ENCODE measurements around the gene RAG2.

DNA sequence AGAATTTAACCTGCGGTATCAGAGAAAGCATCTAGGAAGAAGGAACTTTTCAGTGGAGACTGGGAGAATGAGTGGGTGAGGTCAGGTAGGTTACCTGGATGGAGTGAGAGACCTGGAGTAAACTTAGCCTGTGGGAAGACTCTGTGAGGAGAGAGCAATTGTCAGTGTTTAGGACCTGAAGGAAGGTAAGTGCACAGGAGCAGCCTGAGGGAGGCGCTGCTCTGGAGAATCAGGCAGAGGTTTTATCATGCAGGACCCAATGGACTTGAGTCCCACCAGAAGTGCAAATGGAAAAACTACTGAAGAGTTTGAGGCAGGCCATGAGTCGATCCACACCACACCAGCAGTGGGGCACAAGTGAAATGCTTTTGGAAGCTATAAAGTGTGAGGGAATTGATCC, 14.4 kb downstream of the RAG2 start:
- TF ChIP-seq CTCF (conservative IDR thresholded peaks at IDR 0.05 in 1 of 2, IDR thresholded peaks at IDR 0.05 in 1 of 2; ENCODE audit: extremely low read depth in 1 of 2, insufficient read depth in 1 of 2, low read depth in 1 of 2, low read length in 2 of 2) (no peak), EZH2 (IDR thresholded peaks at IDR 0.05; ENCODE audit: borderline replicate concordance, low read length) (no peak)

All from mammary epithelial cell (primary cell).